Ecto neural progenitor cell (in vitro differentiated cells): ENCODE data around the gene RPS2.

Experiments used
- DNase-seq: peaks from one replicate; pipeline ENCODE4 v3.0.0-alpha.2; 2018; ENCODE audit warnings: low spot score

Gene RPS2

GRCh38 chr16:1981398-1981836, 16.8 kb upstream of the RPS2 start, which contains the start of gene NOXO1:
Gene NOXO1 (minus strand): TSS chr16:1981469. CDS start chr16:1981179, 290 bp downstream.
- no peak for DNase-seq

- no peak for DNase-seq
These were observed 16.1 kb upstream of the RPS2 start for GRCh38 chr16:1980770-1981087.

GRCh38 chr16:1980030-1980769, 15.6 kb upstream of the RPS2 start:
- no peak for DNase-seq

GRCh38 chr16:1979271-1980029, 14.8 kb upstream of the RPS2 start:
- DNase-seq, result peak; percentile 64

- no peak for DNase-seq
These were observed 14.0 kb upstream of the RPS2 start for GRCh38 chr16:1978476-1979120.

- no peak for DNase-seq
These were observed 13.2 kb upstream of the RPS2 start for GRCh38 chr16:1977875-1978268.

- no peak for DNase-seq
These were observed 12.6 kb upstream of the RPS2 start for GRCh38 chr16:1976951-1977874.

GRCh38 chr16:1976216-1976520, 11.5 kb upstream of the RPS2 start:
- no peak for DNase-seq

GRCh38 chr16:1975432-1976215, 11.0 kb upstream of the RPS2 start:
- no peak for DNase-seq

- no peak for DNase-seq
These were observed 9.8 kb upstream of the RPS2 start for GRCh38 chr16:1974157-1975070.

GRCh38 chr16:1973461-1974156, 9.0 kb upstream of the RPS2 start:
- DNase-seq, result no peak

GRCh38 chr16:1972490-1972877, 7.9 kb upstream of the RPS2 start:
- DNase-seq, result no peak

GRCh38 chr16:1971796-1972489, 7.3 kb upstream of the RPS2 start, which contains the start of gene TBL3:
Gene TBL3 (plus strand): TSS chr16:1972053. CDS start chr16:1972165, 112 bp downstream.
- DNase-seq, result peak; percentile 96

- DNase-seq, result no peak
These were observed 3.7 kb upstream of the RPS2 start for GRCh38 chr16:1968146-1968953.

GRCh38 chr16:1966460-1966859, 1.8 kb upstream of the RPS2 start, which contains the start of gene RNF151:
Gene RNF151 (plus strand): TSS chr16:1966856. CDS start chr16:1966882, 26 bp downstream.
- no peak for DNase-seq

GRCh38 chr16:1965396-1966001, 873 bp upstream of the RPS2 start:
- no peak for DNase-seq

GRCh38 chr16:1963806-1964505, 670 bp downstream of the RPS2 start:
- no peak for DNase-seq
